ENCODE measurements around the gene NPAS3.

GRCh38 chr14:33062881-33063280 lies 124.2 kb downstream of the NPAS3 start:
- no peak for TF ChIP-seq EZH2phosphoT487 (IDR thresholded peaks at IDR 0.05; ENCODE audit: low read depth)
- no peak for TF ChIP-seq CTCF (IDR thresholded peaks at IDR 0.05; ENCODE audit: low read depth, low read length)

Data from OCI-LY3 (cell line).